H1 (cell line): ENCODE results near the gene MACROD2. TPM values are rescaled to one million over a fixed set of nuclear protein-coding genes. Genes with fewer than 3 reads are reported as not detected.

Experiments
- CTCF ChIA-PET: fragments of 300-600 bp; sonication (Branson Sonifier 250); formaldehyde crosslinking; loops from one replicate; lab custom pipeline; 2021; ENCODE audit not compliant: partially characterized antibody; lab: Charles Lee
- POLR2A ChIA-PET: fragments of 300-600 bp; sonication (Branson Sonifier 250); formaldehyde crosslinking; loops from one replicate; lab custom pipeline; 2021; ENCODE audit warnings: inconsistent platforms; ENCODE audit not compliant: partially characterized antibody; lab: Charles Lee
- DNase-seq, 2 experiments: peaks; one replicate each; pipeline versions ENCODE4 v3.0.0 to v3.0.0-alpha.2; 2010 to 2022; ENCODE audit warnings: low spot score in 2 of 2, low read depth in 1 of 2, mixed read lengths in 1 of 2
- FAIRE-seq: peaks from 2 replicates; lab custom pipeline; 2011; peaks lifted over from hg19 to GRCh38; lab: Jason Lieb, UNC
- H2AFZ ChIP-seq: 2 replicates; pipeline ENCODE4 v1.8.1; 2012; ENCODE audit warnings: low read length, inconsistent platforms
- H2AK5ac ChIP-seq: 2 replicates; pipeline ENCODE4 v1.6.1; 2013; ENCODE audit warnings: low read depth, low read length
- H2BK120ac ChIP-seq: replicated peaks from 2 replicates; pipeline ENCODE3; 2013; ENCODE audit warnings: low read depth, low read length, inconsistent platforms
- H2BK12ac ChIP-seq: 2 replicates; pipeline ENCODE4 v1.6.1; 2013; ENCODE audit warnings: low read depth, low read length
- H2BK15ac ChIP-seq: 2 replicates; pipeline ENCODE4 v1.6.1; 2013; ENCODE audit warnings: low read length
- H2BK20ac ChIP-seq: 2 replicates; pipeline ENCODE4 v1.6.1; 2013; ENCODE audit warnings: low read length
- H2BK5ac ChIP-seq: 2 replicates; pipeline ENCODE4 v1.6.1; 2013; ENCODE audit warnings: low read depth, low read length
- H3K14ac ChIP-seq: 2 replicates; pipeline ENCODE4 v1.6.1; 2013; ENCODE audit warnings: inconsistent platforms; ENCODE audit not compliant: insufficient read length
- H3K18ac ChIP-seq: 2 replicates; pipeline ENCODE4 v1.6.1; 2013; ENCODE audit warnings: low read length; ENCODE audit errors: extremely low read depth
- H3K23ac ChIP-seq: 2 replicates; pipeline ENCODE4 v1.6.1; 2013; ENCODE audit warnings: inconsistent platforms; ENCODE audit not compliant: insufficient read length
- H3K23me2 ChIP-seq: 2 replicates; pipeline ENCODE4 v1.6.1; 2013; ENCODE audit warnings: low read depth, low read length
- H3K27ac ChIP-seq: 2 replicates; pipeline ENCODE4 v1.6.1; 2011; ENCODE audit warnings: low read depth, low read length, inconsistent platforms
- H3K27me3 ChIP-seq, 4 experiments: replicated peaks in 1 of 4; 1 replicate in 1 of 4; 2 replicates in 3 of 4; pipeline versions ENCODE4 v1.6.1 to v1.8.1; 2011 to 2013; ENCODE audit warnings: low read length in 3 of 4, mild to moderate bottlenecking in 3 of 4, inconsistent platforms in 2 of 4, mixed read lengths in 2 of 4, moderate library complexity in 1 of 4; ENCODE audit not compliant: control insufficient read depth in 3 of 4, insufficient read depth in 3 of 4; ENCODE audit errors: extremely low read depth in 1 of 4
- H3K36me3 ChIP-seq, 4 experiments: 2 replicates each; pipeline versions ENCODE4 v1.6.1 to v1.8.1; 2011 to 2013; ENCODE audit warnings: mild to moderate bottlenecking in 4 of 4, low read length in 3 of 4, moderate library complexity in 2 of 4, control low read depth in 1 of 4, inconsistent platforms in 1 of 4; ENCODE audit not compliant: insufficient read depth in 4 of 4, control insufficient read depth in 2 of 4
- H3K4ac ChIP-seq: replicated peaks from 2 replicates; pipeline ENCODE3; 2013; ENCODE audit warnings: low read length, low read depth, mixed read lengths, inconsistent platforms; ENCODE audit not compliant: insufficient read length
- H3K4me1 ChIP-seq, 4 experiments: replicated peaks in 1 of 4; 1 replicate in 1 of 4; 2 replicates in 3 of 4; pipeline versions ENCODE4 v1.6.1 to v1.8.1; 2011 to 2013; ENCODE audit warnings: low read length in 3 of 4, inconsistent platforms in 2 of 4, mixed read lengths in 1 of 4; ENCODE audit not compliant: insufficient read depth in 4 of 4, control insufficient read depth in 3 of 4
- H3K4me2 ChIP-seq, 2 experiments: 2 replicates each; pipeline versions ENCODE4 v1.6.1 to v1.8.1; 2011 to 2013; ENCODE audit warnings: low read depth in 2 of 2, low read length in 2 of 2, control low read depth in 1 of 2, inconsistent platforms in 1 of 2, mild to moderate bottlenecking in 1 of 2; ENCODE audit not compliant: insufficient read depth in 1 of 2
- H3K4me3 ChIP-seq, 4 experiments: fragments of 200-600, 300-600 bp in 1 of 4; sonication (generic), shearing (Covaris generic), sonication (Bioruptor Twin) in 1 of 4; 2 replicates each; pipeline versions ENCODE4 v1.5.1 to v1.8.1; 2011 to 2016; ENCODE audit warnings: low read length in 4 of 4, low read depth in 3 of 4, control low read depth in 2 of 4, inconsistent platforms in 2 of 4, mild to moderate bottlenecking in 2 of 4, mixed read lengths in 1 of 4, moderate library complexity in 1 of 4; ENCODE audit not compliant: insufficient read depth in 2 of 4; ENCODE audit errors: extremely low read depth in 1 of 4
- H3K56ac ChIP-seq: replicated peaks from 2 replicates; pipeline ENCODE3; 2013; ENCODE audit warnings: low read depth, mild to moderate bottlenecking, mixed read lengths, low read length, inconsistent platforms; ENCODE audit not compliant: insufficient read length
- H3K79me1 ChIP-seq: 2 replicates; pipeline ENCODE4 v1.6.1; 2013; ENCODE audit warnings: low read depth, low read length, control low read depth
- H3K79me2 ChIP-seq, 2 experiments: 2 replicates each; pipeline versions ENCODE4 v1.6.1 to v1.8.1; 2012 to 2013; ENCODE audit warnings: low read length in 2 of 2, mild to moderate bottlenecking in 2 of 2, inconsistent platforms in 1 of 2; ENCODE audit not compliant: insufficient read depth in 2 of 2, control insufficient read depth in 1 of 2
- H3K9ac ChIP-seq, 4 experiments: replicated peaks in 1 of 4; 1 replicate in 1 of 4; 2 replicates in 3 of 4; pipeline versions ENCODE4 v1.6.1 to v1.8.1; 2011 to 2013; ENCODE audit warnings: low read depth in 3 of 4, low read length in 3 of 4, control low read depth in 2 of 4, mild to moderate bottlenecking in 2 of 4, moderate library complexity in 2 of 4, inconsistent platforms in 1 of 4; ENCODE audit errors: extremely low read depth in 1 of 4
- H3K9me3 ChIP-seq, 2 experiments: 2 replicates each; pipeline versions ENCODE4 v1.6.1 to v1.8.1; 2012 to 2013; ENCODE audit warnings: mild to moderate bottlenecking in 2 of 2, moderate library complexity in 2 of 2, control low read depth in 1 of 2, inconsistent platforms in 1 of 2, low read depth in 1 of 2, low read length in 1 of 2, mixed read lengths in 1 of 2; ENCODE audit not compliant: insufficient read depth in 2 of 2
- H4K20me1 ChIP-seq, 2 experiments: replicated peaks in 1 of 2; 2 replicates each; pipeline versions ENCODE3 to v1.8.1; 2011 to 2013; ENCODE audit warnings: inconsistent platforms in 2 of 2, low read length in 2 of 2, mild to moderate bottlenecking in 1 of 2; ENCODE audit not compliant: insufficient read depth in 2 of 2, control insufficient read depth in 1 of 2
- H4K5ac ChIP-seq: 2 replicates; pipeline ENCODE4 v1.6.1; 2013; ENCODE audit warnings: low read length, low read depth, mixed read lengths, inconsistent platforms; ENCODE audit not compliant: insufficient read length
- H4K8ac ChIP-seq: 2 replicates; pipeline ENCODE4 v1.8.0; 2013; ENCODE audit warnings: mild to moderate bottlenecking, moderate library complexity, low read length, inconsistent platforms; ENCODE audit not compliant: insufficient read depth; ENCODE audit errors: extremely low read depth
- H4K91ac ChIP-seq: replicated peaks from 2 replicates; pipeline ENCODE3; 2013; ENCODE audit warnings: low read length, mixed read lengths, inconsistent platforms; ENCODE audit not compliant: insufficient read length
- BRCA1 ChIP-seq: IDR thresholded peaks from 2 replicates; pipeline ENCODE4 v1.6.1; 2012; ENCODE audit warnings: low read depth, low read length, improper control_type of control experiment
- CBX8 ChIP-seq: fragments of 300-800, 300-1000 bp; sonication (generic); IDR thresholded peaks from 2 replicates; pipeline ENCODE4 v1.7.1; 2016; ENCODE audit warnings: low read depth, low read length, borderline replicate concordance
- CREB1 ChIP-seq: IDR thresholded peaks from 2 replicates; pipeline ENCODE4 v1.6.1; 2012; ENCODE audit warnings: inconsistent platforms
- FOSL1 ChIP-seq: IDR thresholded peaks from 2 replicates; pipeline ENCODE4 v1.6.1; 2011; ENCODE audit warnings: mild to moderate bottlenecking, low read depth, low read length, moderate library complexity; ENCODE audit not compliant: insufficient read depth
- GTF2F1 ChIP-seq: IDR thresholded peaks from 2 replicates; pipeline ENCODE4 v1.6.1; 2012; ENCODE audit warnings: low read depth, low read length, improper control_type of control experiment, borderline replicate concordance
- HDAC2 ChIP-seq, 2 experiments: fragments of 300-600 bp in 1 of 2; sonication (generic) in 1 of 2; IDR thresholded peaks; 2 replicates each; pipeline ENCODE4 v1.6.1; 2011 to 2012; ENCODE audit warnings: low read depth in 2 of 2, low read length in 2 of 2, mild to moderate bottlenecking in 2 of 2, moderate library complexity in 2 of 2, borderline replicate concordance in 1 of 2, inconsistent platforms in 1 of 2
- NRF1 ChIP-seq: IDR thresholded peaks from 2 replicates; pipeline ENCODE4 v1.6.1; 2011; ENCODE audit warnings: mild to moderate bottlenecking, low read depth, low read length, improper control_type of control experiment
- POLR2AphosphoS5 ChIP-seq: IDR thresholded peaks from 2 replicates; pipeline ENCODE4 v1.6.1; 2011; ENCODE audit warnings: low read depth, low read length
- POU5F1 ChIP-seq: IDR thresholded peaks from 2 replicates; pipeline ENCODE4 v1.6.1; 2011; ENCODE audit warnings: low read depth, mild to moderate bottlenecking, low read length, moderate library complexity
- SAP30 ChIP-seq: fragments of 300-600 bp; sonication (generic); IDR thresholded peaks from 2 replicates; pipeline ENCODE4 v1.7.1; 2012; ENCODE audit warnings: low read length, moderate library complexity, mild to moderate bottlenecking, inconsistent platforms; ENCODE audit not compliant: insufficient read depth, insufficient replicate concordance
- SIN3A ChIP-seq, 2 experiments: IDR thresholded peaks in 1 of 2; conservative IDR thresholded peaks in 1 of 2; 2 replicates each; pipeline ENCODE4 v1.6.1; 2011 to 2012; ENCODE audit warnings: low read length in 2 of 2, improper control_type of control experiment in 1 of 2, low read depth in 1 of 2, mild to moderate bottlenecking in 1 of 2
- SP4 ChIP-seq: IDR thresholded peaks from 2 replicates; pipeline ENCODE4 v1.6.1; 2012; ENCODE audit warnings: low read length, inconsistent platforms
- ZNF274 ChIP-seq: IDR thresholded peaks from 2 replicates; pipeline ENCODE4 v1.7.0; 2012; ENCODE audit warnings: low read length, borderline replicate concordance; ENCODE audit errors: extremely low read depth
- WGBS, 2 experiments: shearing (Covaris generic) in 1 of 2; methylation state at CpG; one replicate each; pipeline versions ENCODE4 v1.1.6 to v1.1.7; 2013 to 2015; ENCODE audit warnings: low lambda C conversion rate in 2 of 2, mixed read lengths in 2 of 2, inconsistent platforms in 1 of 2, low coverage in 1 of 2, missing lambda C conversion rate in 1 of 2; ENCODE audit not compliant: insufficient replicate concordance in 2 of 2, insufficient coverage in 1 of 2, insufficient read length in 1 of 2; ENCODE audit errors: extremely low coverage in 1 of 2, missing lambda C conversion rate in 1 of 2; 5-methylcytosine and 5-hydroxymethylcytosine counted together
- polyA plus RNA-seq, 7 experiments: library from polyadenylated mRNA; depleted of rRNA in 3 of 7; stranded (reverse) in 5 of 7; unstranded in 2 of 7; fragments of >200 nt in 5 of 7; fragments of 200-250 nt in 2 of 7; gene quantifications; 1 replicate in 5 of 7; 2 replicates in 1 of 7; 4 replicates in 1 of 7; pipeline versions ENCODE4 v1.2.1 to v1.2.3, GENCODE V29; 2011 to 2013; ENCODE audit warnings: missing spikeins in 2 of 7, mixed read lengths in 2 of 7
- total RNA-seq: library from RNA; stranded (reverse); fragmentation: NEBNext Ultra II Directional; extraction: Animal tissue kit (Norgen Biotek cat#: 25700); gene quantifications from 2 replicates; pipeline ENCODE4 v1.2.1, GENCODE V29; 2021

The MACROD2 gene
- total and polyA plus RNA-seq, 2 of the 8 experiments (the other 6 are each of a cell fraction or from before 2014, with no cell fraction given): 0.70 to 3.9 TPM

GRCh38 chr20:15026759-15027158, 1031.4 kb downstream of the MACROD2 start:
- Histone ChIP-seq H2AFZ (no peak overlapping the region), H2BK12ac (no peak overlapping the region), H3K79me1 (no peaks in the 10 kb centered on the region), H2BK120ac (no peak overlapping the region), H3K4me1 (no peaks in the 10 kb centered on the region), H2BK5ac (no peak overlapping the region), H3K9me3 (no peaks in the 10 kb centered on the region), H3K4ac (no peak overlapping the region), H3K27ac (no peak overlapping the region), H3K4me2 (no peak overlapping the region), H2BK15ac (no peak overlapping the region), H4K5ac (no peak overlapping the region), H4K20me1 (no peaks in the 10 kb centered on the region), H3K23me2 (no peaks in the 10 kb centered on the region), H3K36me3 (no peaks in the 10 kb centered on the region), H4K91ac (no peak overlapping the region), H3K23ac (no peak overlapping the region), H2AK5ac (no peak overlapping the region), H2BK20ac (no peak overlapping the region), H4K8ac (no peak overlapping the region), H3K79me2 (no peaks in the 10 kb centered on the region), H3K14ac (no peak overlapping the region), H3K56ac (no peak overlapping the region), H3K18ac (no peak overlapping the region), H3K27me3 (no peaks in the 10 kb centered on the region), H3K4me3 (no peak overlapping the region), H3K9ac (no peak overlapping the region)
- WGBS, 2 experiments: 100% methylated on average over 1 of the region's 1 CpG; no CpG with 5 or more reads in 1 of the 2 experiments
- FAIRE-seq (no peak), DNase-seq (no peak)
- POLR2A ChIA-PET: interaction anchor here (0.7 kb wide), 1 partner anchor 277 kb away, joined by 3 read pairs; no protein-coding TSS in a partner anchor
- TF ChIP-seq GTF2F1 (no peak), SAP30 (no peak), FOSL1 (no peak), CREB1 (no peak), SIN3A (conservative IDR thresholded peaks at IDR 0.05 in 1 of 2, IDR thresholded peaks at IDR 0.05 in 1 of 2; ENCODE audit: low read depth in 1 of 2, low read length in 2 of 2) (no peak), CBX8 (no peak), SP4 (no peak), POLR2AphosphoS5 (no peak), HDAC2 (IDR thresholded peaks at IDR 0.05; ENCODE audit: borderline replicate concordance in 1 of 2, low read depth in 2 of 2, low read length in 2 of 2) (no peak), NRF1 (no peak), ZNF274 (no peak), POU5F1 (no peak), BRCA1 (no peak)
- CTCF ChIA-PET: no interaction called here
